Liver (tissue), 3 donors: ENCODE measurements around the gene GBX1.

Experiments
- ATF3 ChIP-seq: IDR thresholded peaks from 2 replicates; pipeline ENCODE4 v1.6.1; 2016; ENCODE audit warnings: antibody characterized with exemption
- CTCF ChIP-seq: fragments of 150-350 bp; IDR thresholded peaks from 2 replicates; pipeline ENCODE4 v1.5.1; 2017; ENCODE audit warnings: improper control_type of control experiment, low read depth, low read length; ENCODE audit not compliant: missing input control
- GABPA ChIP-seq, 2 donors: IDR thresholded peaks in 1 of 2; conservative IDR thresholded peaks in 1 of 2; 2 replicates each; pipeline ENCODE4 v1.6.1; 2016; ENCODE audit warnings: antibody characterized with exemption in 2 of 2, mild to moderate bottlenecking in 1 of 2, moderate library complexity in 1 of 2
- MAX ChIP-seq: IDR thresholded peaks from 2 replicates; pipeline ENCODE4 v1.6.1; 2016; ENCODE audit warnings: antibody characterized with exemption
- RAD21 ChIP-seq, 2 donors: IDR thresholded peaks; 2 replicates each; pipeline ENCODE4 v1.6.1; 2016; ENCODE audit warnings: antibody characterized with exemption in 2 of 2, mild to moderate bottlenecking in 2 of 2
- REST ChIP-seq: IDR thresholded peaks from 2 replicates; pipeline ENCODE4 v1.6.1; 2016; ENCODE audit warnings: antibody characterized with exemption, mild to moderate bottlenecking
- RXRA ChIP-seq, 2 donors: IDR thresholded peaks; 2 replicates each; pipeline ENCODE4 v1.6.1; 2017 to 2018; ENCODE audit warnings: antibody characterized with exemption in 2 of 2, mild to moderate bottlenecking in 1 of 2
- TAF1 ChIP-seq: conservative IDR thresholded peaks from 2 replicates; pipeline ENCODE4 v1.6.1; 2016; ENCODE audit warnings: antibody characterized with exemption, mild to moderate bottlenecking
- YY1 ChIP-seq: IDR thresholded peaks from 2 replicates; pipeline ENCODE4 v1.6.1; 2016; ENCODE audit warnings: antibody characterized with exemption, mild to moderate bottlenecking
- donor health status: healthy.
- donor health status: healthy.

GRCh38 chr7:151128716-151129115 is 38.8 kb downstream of the GBX1 start:
- TF ChIP-seq CTCF (no peak), YY1 (no peak), GABPA (IDR thresholded peaks at IDR 0.05 in 1 of 2, conservative IDR thresholded peaks at IDR 0.05 in 1 of 2) (no peak), MAX (no peak), RAD21 (IDR thresholded peaks at IDR 0.05) (no peak), TAF1 (no peak), ATF3 (no peak), RXRA (IDR thresholded peaks at IDR 0.05) (no peak), REST (no peak)
